K562 (cell line): ENCODE data around the gene AGAP3. TPM values are rescaled to one million over a fixed set of nuclear protein-coding genes. Genes with fewer than 3 reads are reported as not detected.

Source experiments
- ARNT ChIP-seq, 2 experiments: fragments of 450-650 bp; IDR thresholded peaks; 2 replicates each; pipeline ENCODE4 v1.6.1; 2016; ENCODE audit warnings: mild to moderate bottlenecking in 1 of 2
- CHCHD3 ChIP-seq: fragments of 250-450 bp; sonication (Bioruptor Pico); IDR thresholded peaks from 2 replicates; pipeline ENCODE4 v2.1.2; 2022; ENCODE audit warnings: mild to moderate bottlenecking
- E2F6 ChIP-seq, 2 experiments: IDR thresholded peaks; 2 replicates each; pipeline ENCODE4 v1.6.1; 2011; ENCODE audit warnings: borderline replicate concordance in 1 of 2, control low read depth in 1 of 2, low read depth in 1 of 2, low read length in 1 of 2, mild to moderate bottlenecking in 1 of 2, mixed read lengths in 1 of 2, moderate library complexity in 1 of 2; ENCODE audit not compliant: insufficient read depth in 1 of 2, insufficient read length in 1 of 2, poor library complexity in 1 of 2, severe bottlenecking in 1 of 2; ENCODE audit errors: extremely low read depth in 1 of 2
- HNRNPLL ChIP-seq: fragments of 200-400 bp; formaldehyde crosslinking; IDR thresholded peaks from 2 replicates; pipeline ENCODE4 v1.6.1; 2017; ENCODE audit warnings: low read length, low read depth, mild to moderate bottlenecking; ENCODE audit not compliant: poor library complexity, severe bottlenecking
- MCM3 ChIP-seq: fragments of 450-650 bp; IDR thresholded peaks from 2 replicates; pipeline ENCODE4 v1.6.1; 2016
- NCOA2 ChIP-seq, 2 experiments: fragments of 450-650 bp; IDR thresholded peaks; 2 replicates each; pipeline ENCODE4 v1.6.1; 2018; ENCODE audit warnings: mild to moderate bottlenecking in 2 of 2, moderate library complexity in 1 of 2; ENCODE audit not compliant: partially characterized antibody in 2 of 2
- POLR3G ChIP-seq: IDR thresholded peaks from 2 replicates; pipeline ENCODE4 v1.6.1; 2011; ENCODE audit not compliant: insufficient read length, insufficient replicate concordance; ENCODE audit errors: extremely low read depth
- TAL1 ChIP-seq: fragments of 450-650 bp; IDR thresholded peaks from 2 replicates; pipeline ENCODE4 v1.6.1; 2016; ENCODE audit warnings: mild to moderate bottlenecking
- TEAD1 ChIP-seq, 2 experiments: fragments of 450-650 bp in 1 of 2; sonication (generic) in 1 of 2; formaldehyde crosslinking; IDR thresholded peaks; 2 replicates each; pipeline versions ENCODE4 v1.4.0 to v1.8.0; 2020 to 2022; ENCODE audit warnings: mild to moderate bottlenecking in 2 of 2, missing genetic modification reagents in 1 of 2
- ZFP36 ChIP-seq: fragments of 150-350 bp; IDR thresholded peaks from 2 replicates; pipeline ENCODE4 v1.6.1; 2018; ENCODE audit warnings: low read length, low read depth; ENCODE audit not compliant: partially characterized antibody
- ZNF224 ChIP-seq: sonication (generic); formaldehyde crosslinking; IDR thresholded peaks from 2 replicates; pipeline ENCODE4 v1.8.0; 2022; ENCODE audit warnings: mild to moderate bottlenecking, missing genetic modification reagents
- ZNF354B ChIP-seq: fragments of 250-450 bp; sonication (Bioruptor Pico); IDR thresholded peaks from 2 replicates; pipeline ENCODE4 v1.4.0; 2020
- ZNF740 ChIP-seq, 3 experiments: fragments of 200-800 bp in 1 of 3; sonication (Bioruptor generic) in 1 of 3; sonication (generic) in 1 of 3; formaldehyde crosslinking in 1 of 3; IDR thresholded peaks; 2 replicates each; pipeline versions ENCODE4 v1.6.1 to v1.8.0; 2016 to 2022; ENCODE audit warnings: mild to moderate bottlenecking in 2 of 3, missing compliant biosample characterization in 2 of 3, missing genetic modification characterization in 2 of 3, missing genetic modification reagents in 1 of 3
- polyA plus RNA-seq, 8 experiments: library from polyadenylated mRNA; depleted of rRNA in 4 of 8; stranded (reverse) in 5 of 8; unstranded in 3 of 8; fragments of >200 nt; fragmentation: Nextera tagmentation in 2 of 8; fragmentation: Illumina TruSeq in 1 of 8; extraction: Ambion mirVana in 2 of 8; extraction: Trizol in 1 of 8; gene quantifications; 2 replicates each; pipeline versions ENCODE4 v1.2.1 to v1.2.3, GENCODE V29; 2011 to 2014; ENCODE audit warnings: inconsistent platforms in 1 of 8, missing spikeins in 1 of 8
- total RNA-seq, 7 experiments: library from RNA; depleted of rRNA in 6 of 7; stranded (reverse); fragments of >200 nt in 6 of 7; fragmentation: Illumina TruSeq in 2 of 7; extraction: Trizol in 2 of 7; gene quantifications; 2 replicates each; pipeline versions ENCODE4 v1.2.1 to v1.2.3, GENCODE V29; 2011 to 2021; ENCODE audit warnings: low replicate concordance in 1 of 7
- TF ChIP-seq, protein P1 (sequence below): fragments of 250-450 bp; sonication (Bioruptor Pico); IDR thresholded peaks from 2 replicates; pipeline ENCODE4 v1.4.0; 2020
- TF ChIP-seq, protein P2 (sequence below): sonication (generic); formaldehyde crosslinking; IDR thresholded peaks from 2 replicates; pipeline ENCODE4 v1.8.1; 2023; ENCODE audit warnings: mild to moderate bottlenecking, missing genetic modification reagents

The AGAP3 gene
- total and polyA plus RNA-seq, 9 of the 15 experiments (the other 6 are each of a cell fraction or from before 2014, with no cell fraction given) = 3.4 to 208 (median 62.2) TPM

DNA sequence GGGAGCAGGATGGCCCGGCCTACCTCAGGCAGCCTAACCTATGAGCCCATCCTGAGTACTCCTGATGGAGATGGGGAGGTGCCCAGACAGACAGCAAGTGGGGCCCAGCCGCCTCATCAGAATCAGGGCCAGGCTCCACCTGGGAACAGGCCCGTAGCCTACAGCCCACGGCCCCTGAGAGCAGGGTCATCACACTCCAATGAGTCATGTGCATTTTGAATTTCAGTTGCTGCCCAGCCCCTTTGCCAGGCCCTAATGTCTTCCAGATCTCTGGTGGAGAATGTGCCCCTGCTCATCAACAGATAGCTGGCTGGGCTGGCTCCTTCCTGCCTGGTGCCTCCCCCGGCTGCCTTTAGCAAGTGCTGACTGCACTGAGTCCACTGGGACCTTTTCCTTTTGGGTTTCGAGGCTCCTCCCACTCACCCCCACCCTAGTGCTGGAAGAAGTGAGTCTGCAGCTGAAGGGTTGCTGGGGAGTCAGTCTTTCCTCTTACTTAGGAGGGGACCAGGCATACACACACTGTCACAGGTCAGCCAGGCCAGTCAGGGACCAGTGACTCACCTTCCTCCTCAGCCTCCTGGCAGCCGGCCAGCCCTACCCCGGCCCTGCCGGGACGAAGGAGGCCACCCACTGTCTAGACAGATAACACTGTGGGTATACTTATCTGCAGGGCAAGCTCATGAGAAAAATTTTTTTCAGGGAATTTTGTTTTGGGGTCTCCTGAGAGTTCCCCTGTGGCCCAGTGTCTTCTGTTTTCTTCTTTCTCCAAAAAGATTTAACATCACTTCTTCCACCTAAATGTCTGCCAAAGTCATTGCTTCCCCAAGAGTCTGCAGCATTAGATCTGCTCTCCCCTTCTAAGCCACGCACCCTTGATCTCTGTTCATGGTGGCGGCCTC, 47.1 kb upstream of the AGAP3 start (continued):
- TF ChIP-seq, protein P1, sequence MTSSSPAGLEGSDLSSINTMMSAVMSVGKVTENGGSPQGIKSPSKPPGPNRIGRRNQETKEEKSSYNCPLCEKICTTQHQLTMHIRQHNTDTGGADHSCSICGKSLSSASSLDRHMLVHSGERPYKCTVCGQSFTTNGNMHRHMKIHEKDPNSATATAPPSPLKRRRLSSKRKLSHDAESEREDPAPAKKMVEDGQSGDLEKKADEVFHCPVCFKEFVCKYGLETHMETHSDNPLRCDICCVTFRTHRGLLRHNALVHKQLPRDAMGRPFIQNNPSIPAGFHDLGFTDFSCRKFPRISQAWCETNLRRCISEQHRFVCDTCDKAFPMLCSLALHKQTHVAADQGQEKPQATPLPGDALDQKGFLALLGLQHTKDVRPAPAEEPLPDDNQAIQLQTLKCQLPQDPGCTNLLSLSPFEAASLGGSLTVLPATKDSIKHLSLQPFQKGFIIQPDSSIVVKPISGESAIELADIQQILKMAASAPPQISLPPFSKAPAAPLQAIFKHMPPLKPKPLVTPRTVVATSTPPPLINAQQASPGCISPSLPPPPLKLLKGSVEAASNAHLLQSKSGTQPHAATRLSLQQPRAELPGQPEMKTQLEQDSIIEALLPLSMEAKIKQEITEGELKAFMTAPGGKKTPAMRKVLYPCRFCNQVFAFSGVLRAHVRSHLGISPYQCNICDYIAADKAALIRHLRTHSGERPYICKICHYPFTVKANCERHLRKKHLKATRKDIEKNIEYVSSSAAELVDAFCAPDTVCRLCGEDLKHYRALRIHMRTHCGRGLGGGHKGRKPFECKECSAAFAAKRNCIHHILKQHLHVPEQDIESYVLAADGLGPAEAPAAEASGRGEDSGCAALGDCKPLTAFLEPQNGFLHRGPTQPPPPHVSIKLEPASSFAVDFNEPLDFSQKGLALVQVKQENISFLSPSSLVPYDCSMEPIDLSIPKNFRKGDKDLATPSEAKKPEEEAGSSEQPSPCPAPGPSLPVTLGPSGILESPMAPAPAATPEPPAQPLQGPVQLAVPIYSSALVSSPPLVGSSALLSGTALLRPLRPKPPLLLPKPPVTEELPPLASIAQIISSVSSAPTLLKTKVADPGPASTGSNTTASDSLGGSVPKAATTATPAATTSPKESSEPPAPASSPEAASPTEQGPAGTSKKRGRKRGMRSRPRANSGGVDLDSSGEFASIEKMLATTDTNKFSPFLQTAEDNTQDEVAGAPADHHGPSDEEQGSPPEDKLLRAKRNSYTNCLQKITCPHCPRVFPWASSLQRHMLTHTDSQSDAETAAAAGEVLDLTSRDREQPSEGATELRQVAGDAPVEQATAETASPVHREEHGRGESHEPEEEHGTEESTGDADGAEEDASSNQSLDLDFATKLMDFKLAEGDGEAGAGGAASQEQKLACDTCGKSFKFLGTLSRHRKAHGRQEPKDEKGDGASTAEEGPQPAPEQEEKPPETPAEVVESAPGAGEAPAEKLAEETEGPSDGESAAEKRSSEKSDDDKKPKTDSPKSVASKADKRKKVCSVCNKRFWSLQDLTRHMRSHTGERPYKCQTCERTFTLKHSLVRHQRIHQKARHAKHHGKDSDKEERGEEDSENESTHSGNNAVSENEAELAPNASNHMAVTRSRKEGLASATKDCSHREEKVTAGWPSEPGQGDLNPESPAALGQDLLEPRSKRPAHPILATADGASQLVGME = no peak
- TF ChIP-seq, protein P2, sequence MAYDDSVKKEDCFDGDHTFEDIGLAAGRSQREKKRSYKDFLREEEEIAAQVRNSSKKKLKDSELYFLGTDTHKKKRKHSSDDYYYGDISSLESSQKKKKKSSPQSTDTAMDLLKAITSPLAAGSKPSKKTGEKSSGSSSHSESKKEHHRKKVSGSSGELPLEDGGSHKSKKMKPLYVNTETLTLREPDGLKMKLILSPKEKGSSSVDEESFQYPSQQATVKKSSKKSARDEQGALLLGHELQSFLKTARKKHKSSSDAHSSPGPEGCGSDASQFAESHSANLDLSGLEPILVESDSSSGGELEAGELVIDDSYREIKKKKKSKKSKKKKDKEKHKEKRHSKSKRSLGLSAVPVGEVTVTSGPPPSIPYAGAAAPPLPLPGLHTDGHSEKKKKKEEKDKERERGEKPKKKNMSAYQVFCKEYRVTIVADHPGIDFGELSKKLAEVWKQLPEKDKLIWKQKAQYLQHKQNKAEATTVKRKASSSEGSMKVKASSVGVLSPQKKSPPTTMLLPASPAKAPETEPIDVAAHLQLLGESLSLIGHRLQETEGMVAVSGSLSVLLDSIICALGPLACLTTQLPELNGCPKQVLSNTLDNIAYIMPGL (CRISPR knock-in tag) = 0 out of 2 replicates have a peak, but pooled peaks have one; percentile 30
- TF ChIP-seq E2F6 (IDR thresholded peaks at IDR 0.05; ENCODE audit: borderline replicate concordance in 1 of 2, extremely low read depth in 1 of 2, insufficient read depth in 1 of 2, insufficient read length in 1 of 2, low read depth in 1 of 2, low read length in 1 of 2, poor library complexity in 1 of 2, severe bottlenecking in 1 of 2) = peak in 1 of 2 experiments; percentile 6
- TF ChIP-seq ARNT (IDR thresholded peaks at IDR 0.05) = peak; percentile 69 to 85; a peak in 3 of 4 replicates
- TF ChIP-seq NCOA2 (IDR thresholded peaks at IDR 0.05; ENCODE audit: partially characterized antibody in 2 of 2) = no peak
- TF ChIP-seq HNRNPLL = peak; percentile 36
- no peak for TF ChIP-seq POLR3G
- TF ChIP-seq CHCHD3 (CRISPR knock-in tag) = 0 out of 2 replicates have a peak, but pooled peaks have one; percentile 80
- TF ChIP-seq ZFP36 = peak; percentile 18
- peak; percentile 89 for TF ChIP-seq TAL1
- TF ChIP-seq ZNF354B (CRISPR knock-in tag) = no peak
- TF ChIP-seq TEAD1 (CRISPR knock-in tag; IDR thresholded peaks at IDR 0.05) = peak in 1 of 2 experiments; percentile 67; a peak in 2 of 4 replicates
- no peak for TF ChIP-seq ZNF224 (CRISPR knock-in tag)
- no peak for TF ChIP-seq ZNF740 (CRISPR knock-in tag; IDR thresholded peaks at IDR 0.05)
- no peak for TF ChIP-seq ZNF740 (tag; IDR thresholded peaks at IDR 0.05)
- no peak for TF ChIP-seq MCM3
